Upper lobe of left lung (tissue), 6 donors: Measurements from ENCODE around the gene PRR5L. TPM values are rescaled to one million over a fixed set of nuclear protein-coding genes. Genes with fewer than 3 reads are reported as not detected.

Experiments
- ATAC-seq, 2 donors: fragments of 200-7000 bp; cut with Tn5 transposase; one replicate each; pipeline ENCODE4 v1.9.1; 2022; ENCODE audit warnings: mild to moderate bottlenecking in 2 of 2, moderate library complexity in 2 of 2; ENCODE audit not compliant: low FRiP score in 2 of 2
- DNase-seq, 2 donors: peaks; one replicate each; pipeline ENCODE4 v3.0.0-alpha.2; 2019 to 2020
- H3K27ac ChIP-seq, 4 donors: fragments of 200-600 bp; sonication (generic); one replicate each; pipeline ENCODE4 v1.5.1; 2016 to 2019
- H3K27me3 ChIP-seq, 4 donors: fragments of 200-600 bp; sonication (generic); one replicate each; pipeline ENCODE4 v1.5.1; 2017 to 2019
- H3K36me3 ChIP-seq, 4 donors: fragments of 200-600 bp; sonication (generic); one replicate each; pipeline ENCODE4 v1.5.1; 2016 to 2019
- H3K4me1 ChIP-seq, 4 donors: fragments of 200-600 bp; sonication (generic); one replicate each; pipeline ENCODE4 v1.5.1; 2018 to 2019
- H3K4me3 ChIP-seq, 4 donors: fragments of 200-600 bp; sonication (generic); one replicate each; pipeline ENCODE4 v1.5.1; 2017 to 2019; ENCODE audit warnings: mild to moderate bottlenecking in 2 of 4, moderate library complexity in 1 of 4
- H3K9me3 ChIP-seq, 4 donors: fragments of 200-600 bp; sonication (generic); one replicate each; pipeline ENCODE4 v1.5.1; 2018 to 2019
- EP300 ChIP-seq, 4 donors: sonication (generic); formaldehyde crosslinking; IDR thresholded peaks; one replicate each; pipeline ENCODE4 v1.5.1; 2017; ENCODE audit warnings: antibody characterized with exemption in 4 of 4, control low read depth in 2 of 4
- POLR2A ChIP-seq, 4 donors: fragments of 450-650 bp; IDR thresholded peaks; one replicate each; pipeline ENCODE4 v1.5.1; 2016 to 2017; ENCODE audit warnings: antibody characterized with exemption in 4 of 4, mild to moderate bottlenecking in 2 of 4
- POLR2AphosphoS5 ChIP-seq, 2 donors: sonication (generic); formaldehyde crosslinking; IDR thresholded peaks; one replicate each; pipeline ENCODE4 v1.5.1; 2017; ENCODE audit warnings: antibody characterized with exemption in 2 of 2
- WGBS, 2 donors: methylation state at CpG; one replicate each; pipeline ENCODE4 v1.1.5; 2017 to 2018; 5-methylcytosine and 5-hydroxymethylcytosine counted together
- total RNA-seq, 6 donors: library from RNA; depleted of rRNA in 4 of 6; stranded (reverse); fragments of >200 nt in 4 of 6; gene quantifications; one replicate each; pipeline versions ENCODE4 v1.1.0 to v1.2.1, GENCODE V29; 2016 to 2021
- TF ChIP-seq, protein P1 (sequence below), 6 experiments: fragments of 450-650 bp in 4 of 6; fragments of 200-600 bp in 2 of 6; sonication (generic) in 2 of 6; IDR thresholded peaks; one replicate each; pipeline ENCODE4 v1.5.1; 2016 to 2019; ENCODE audit warnings: antibody characterized with exemption in 6 of 6
- donor health status: DM: no; HTN: no; CAD: no; lungs with moderate emphysema.
- donor health status: DM: no; HTN: yes; CAD: no; lungs with severe emphysema.

The PRR5L gene
- total RNA-seq, 6 donors from 2014 or later: 18.9 to 40.5 (median 27.6) TPM

GRCh38 chr11:36340897-36341296 lies 44.8 kb downstream of the PRR5L start:
- no peak overlapping the region for H3K4me3 ChIP-seq
- H3K9me3 ChIP-seq: no peaks in the 10 kb centered on the region
- DNase-seq (no peak), ATAC-seq (no peak)
- H3K27ac ChIP-seq: no peak overlapping the region
- no peaks in the 10 kb centered on the region for H3K27me3 ChIP-seq
- WGBS, 2 donors: 56 to 66% methylated on average over 5 of the region's 5 CpGs
- no peaks in the 10 kb centered on the region for H3K4me1 ChIP-seq
- no peaks in the 10 kb centered on the region for H3K36me3 ChIP-seq
- TF ChIP-seq, protein P1, sequence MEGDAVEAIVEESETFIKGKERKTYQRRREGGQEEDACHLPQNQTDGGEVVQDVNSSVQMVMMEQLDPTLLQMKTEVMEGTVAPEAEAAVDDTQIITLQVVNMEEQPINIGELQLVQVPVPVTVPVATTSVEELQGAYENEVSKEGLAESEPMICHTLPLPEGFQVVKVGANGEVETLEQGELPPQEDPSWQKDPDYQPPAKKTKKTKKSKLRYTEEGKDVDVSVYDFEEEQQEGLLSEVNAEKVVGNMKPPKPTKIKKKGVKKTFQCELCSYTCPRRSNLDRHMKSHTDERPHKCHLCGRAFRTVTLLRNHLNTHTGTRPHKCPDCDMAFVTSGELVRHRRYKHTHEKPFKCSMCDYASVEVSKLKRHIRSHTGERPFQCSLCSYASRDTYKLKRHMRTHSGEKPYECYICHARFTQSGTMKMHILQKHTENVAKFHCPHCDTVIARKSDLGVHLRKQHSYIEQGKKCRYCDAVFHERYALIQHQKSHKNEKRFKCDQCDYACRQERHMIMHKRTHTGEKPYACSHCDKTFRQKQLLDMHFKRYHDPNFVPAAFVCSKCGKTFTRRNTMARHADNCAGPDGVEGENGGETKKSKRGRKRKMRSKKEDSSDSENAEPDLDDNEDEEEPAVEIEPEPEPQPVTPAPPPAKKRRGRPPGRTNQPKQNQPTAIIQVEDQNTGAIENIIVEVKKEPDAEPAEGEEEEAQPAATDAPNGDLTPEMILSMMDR (IDR thresholded peaks at IDR 0.05): no peak
- TF ChIP-seq EP300 (IDR thresholded peaks at IDR 0.05) (no peak), POLR2A (IDR thresholded peaks at IDR 0.05) (no peak), POLR2AphosphoS5 (IDR thresholded peaks at IDR 0.05) (no peak)

- H3K27me3 ChIP-seq: no peaks in the 10 kb centered on the region
- TF ChIP-seq POLR2AphosphoS5 (IDR thresholded peaks at IDR 0.05) (no peak), EP300 (IDR thresholded peaks at IDR 0.05) (no peak), POLR2A (IDR thresholded peaks at IDR 0.05) (no peak)
- TF ChIP-seq, protein P1 (IDR thresholded peaks at IDR 0.05): no peak
- no peak overlapping the region for H3K4me3 ChIP-seq
- H3K27ac ChIP-seq: no peak overlapping the region
- DNase-seq: no peak
- no peaks in the 10 kb centered on the region for H3K36me3 ChIP-seq
- H3K4me1 ChIP-seq: no peaks in the 10 kb centered on the region
- 82 to 88% methylated on average over 8 of the region's 8 CpGs for WGBS, 2 donors
- H3K9me3 ChIP-seq: no peaks in the 10 kb centered on the region
- ATAC-seq: no peak
These were observed 45.8 kb downstream of the PRR5L start for GRCh38 chr11:36341915-36342314.

- no peaks in the 10 kb centered on the region for H3K9me3 ChIP-seq
- no peak overlapping the region for H3K4me3 ChIP-seq
- TF ChIP-seq EP300 (IDR thresholded peaks at IDR 0.05): no peak
- TF ChIP-seq, protein P1 (IDR thresholded peaks at IDR 0.05): no peak
- TF ChIP-seq POLR2A (IDR thresholded peaks at IDR 0.05): no peak
- no peak for TF ChIP-seq POLR2AphosphoS5 (IDR thresholded peaks at IDR 0.05)
- ATAC-seq (no peak), DNase-seq (no peak)
- H3K27ac ChIP-seq: no peak overlapping the region
- no peaks in the 10 kb centered on the region for H3K36me3 ChIP-seq
- no peaks in the 10 kb centered on the region for H3K27me3 ChIP-seq
- 64 to 88% methylated on average over 5 of the region's 5 CpGs for WGBS, 2 donors
- H3K4me1 ChIP-seq: no peaks in the 10 kb centered on the region
These were observed 46.2 kb downstream of the PRR5L start for GRCh38 chr11:36342327-36342726.

- no peak for TF ChIP-seq EP300 (IDR thresholded peaks at IDR 0.05)
- TF ChIP-seq POLR2AphosphoS5 (IDR thresholded peaks at IDR 0.05): no peak
- TF ChIP-seq, protein P1 (IDR thresholded peaks at IDR 0.05): no peak
- no peak for TF ChIP-seq POLR2A (IDR thresholded peaks at IDR 0.05)
- H3K27me3 ChIP-seq: no peaks in the 10 kb centered on the region
- WGBS, 2 donors: 88 to 96% methylated on average over 5 of the region's 5 CpGs
- DNase-seq (no peak), ATAC-seq (no peak)
- H3K36me3 ChIP-seq: no peaks in the 10 kb centered on the region
- H3K9me3 ChIP-seq: no peaks in the 10 kb centered on the region
- H3K4me3 ChIP-seq: no peak overlapping the region
- no peaks in the 10 kb centered on the region for H3K4me1 ChIP-seq
- no peak overlapping the region for H3K27ac ChIP-seq
These were observed 47.3 kb downstream of the PRR5L start for GRCh38 chr11:36343436-36343835.

- Histone ChIP-seq H3K9me3 (no peaks in the 10 kb centered on the region), H3K4me3 (no peak overlapping the region), H3K36me3 (no peaks in the 10 kb centered on the region), H3K27ac (no peak overlapping the region), H3K4me1 (no peaks in the 10 kb centered on the region), H3K27me3 (no peaks in the 10 kb centered on the region)
- DNase-seq: no peak
- 71 to 73% methylated on average over 11 of the region's 11 CpGs for WGBS, 2 donors
- no peak for ATAC-seq
- TF ChIP-seq EP300 (IDR thresholded peaks at IDR 0.05): no peak
- TF ChIP-seq POLR2AphosphoS5 (IDR thresholded peaks at IDR 0.05): no peak
- no peak for TF ChIP-seq POLR2A (IDR thresholded peaks at IDR 0.05)
- TF ChIP-seq, protein P1 (IDR thresholded peaks at IDR 0.05): no peak
These were observed 49.0 kb downstream of the PRR5L start for GRCh38 chr11:36345084-36345511.
